BJ (cell line): ENCODE data around the gene DNAJC11. TPM values are rescaled to one million over a fixed set of nuclear protein-coding genes. Genes with fewer than 3 reads are reported as not detected.

Experiments
- CTCF ChIA-PET: fragments of 350-600 bp; formaldehyde crosslinking; extraction: SDS; loops from one replicate; lab custom pipeline; 2021; ENCODE audit warnings: antibody characterized with exemption, inconsistent platforms; lab: Yijun Ruan, JAX
- POLR2A ChIA-PET: fragments of 300-600 bp; sonication (Branson Sonifier 250); formaldehyde crosslinking; extraction: SDS; loops from one replicate; lab custom pipeline; 2021; ENCODE audit warnings: antibody characterized with exemption; lab: Charles Lee
- DNase-seq: peaks from one replicate; pipeline ENCODE4 v3.0.0-alpha.2; 2011; ENCODE audit warnings: low read depth
- H3K27me3 ChIP-seq: 2 replicates; pipeline ENCODE4 v1.6.0; 2011; ENCODE audit warnings: low read length; ENCODE audit not compliant: control insufficient read depth, insufficient read depth
- H3K36me3 ChIP-seq: 2 replicates; pipeline ENCODE4 v1.5.1; 2011; ENCODE audit warnings: low read length; ENCODE audit not compliant: control insufficient read depth, insufficient read depth
- H3K4me3 ChIP-seq: 2 replicates; pipeline ENCODE4 v1.5.1; 2011; ENCODE audit warnings: low read depth, mild to moderate bottlenecking, control low read depth, low read length
- polyA plus RNA-seq: library from polyadenylated mRNA; depleted of rRNA; stranded (reverse); fragments of >200 nt; gene quantifications from 2 replicates; pipeline ENCODE4 v1.2.3, GENCODE V29; 2011
- TF ChIP-seq, protein P1 (sequence below): IDR thresholded peaks from 2 replicates; pipeline ENCODE4 v1.5.1; 2011; ENCODE audit warnings: low read depth, mild to moderate bottlenecking, control low read depth, inconsistent platforms, low read length, moderate library complexity; ENCODE audit not compliant: insufficient read depth

The DNAJC11 gene
- polyA plus RNA-seq, 1 experiment: 36.0 TPM

- no peak overlapping the region for H3K4me3 ChIP-seq
- DNase-seq: no peak
- CTCF ChIA-PET: interaction anchor here (0.5 to 6.1 kb wide), 5 partner anchors 9 to 55 kb away, joined by 3 to 28 read pairs (median 4); no protein-coding TSS in a partner anchor
- no peaks in the 10 kb centered on the region for H3K27me3 ChIP-seq
- POLR2A ChIA-PET: no interaction called here
- TF ChIP-seq, protein P1, sequence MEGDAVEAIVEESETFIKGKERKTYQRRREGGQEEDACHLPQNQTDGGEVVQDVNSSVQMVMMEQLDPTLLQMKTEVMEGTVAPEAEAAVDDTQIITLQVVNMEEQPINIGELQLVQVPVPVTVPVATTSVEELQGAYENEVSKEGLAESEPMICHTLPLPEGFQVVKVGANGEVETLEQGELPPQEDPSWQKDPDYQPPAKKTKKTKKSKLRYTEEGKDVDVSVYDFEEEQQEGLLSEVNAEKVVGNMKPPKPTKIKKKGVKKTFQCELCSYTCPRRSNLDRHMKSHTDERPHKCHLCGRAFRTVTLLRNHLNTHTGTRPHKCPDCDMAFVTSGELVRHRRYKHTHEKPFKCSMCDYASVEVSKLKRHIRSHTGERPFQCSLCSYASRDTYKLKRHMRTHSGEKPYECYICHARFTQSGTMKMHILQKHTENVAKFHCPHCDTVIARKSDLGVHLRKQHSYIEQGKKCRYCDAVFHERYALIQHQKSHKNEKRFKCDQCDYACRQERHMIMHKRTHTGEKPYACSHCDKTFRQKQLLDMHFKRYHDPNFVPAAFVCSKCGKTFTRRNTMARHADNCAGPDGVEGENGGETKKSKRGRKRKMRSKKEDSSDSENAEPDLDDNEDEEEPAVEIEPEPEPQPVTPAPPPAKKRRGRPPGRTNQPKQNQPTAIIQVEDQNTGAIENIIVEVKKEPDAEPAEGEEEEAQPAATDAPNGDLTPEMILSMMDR: no peak
- H3K36me3 ChIP-seq: peaks cover 35% of the 10 kb centered on the region
Measured at GRCh38 chr1:6632588-6633514, 68.8 kb downstream of the DNAJC11 start.

DNA sequence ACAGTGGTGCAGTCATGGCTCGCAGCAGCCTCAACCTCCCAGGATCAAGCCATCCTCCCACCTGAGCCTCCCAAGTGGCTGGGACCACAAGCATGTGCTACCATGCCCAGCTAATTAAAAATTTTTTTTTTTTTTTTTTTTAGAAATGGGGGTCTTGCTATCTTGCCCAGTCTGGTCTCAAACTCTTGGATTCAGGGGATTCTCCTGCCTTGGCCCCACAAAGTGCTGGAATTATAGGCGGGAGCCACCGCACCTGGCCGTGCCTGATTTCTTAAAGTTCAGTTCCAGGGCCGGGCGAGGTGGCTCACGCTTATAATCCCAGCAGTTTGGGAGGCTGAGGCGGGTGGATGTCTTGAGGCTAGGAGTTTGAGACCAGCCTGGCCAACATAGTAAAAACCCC lies 70.6 kb downstream of the DNAJC11 start:
- DNase-seq: no peak
- Histone ChIP-seq H3K4me3 (no peak overlapping the region), H3K36me3 (peaks cover 37% of the 10 kb centered on the region), H3K27me3 (no peaks in the 10 kb centered on the region)
- ChIA-PET POLR2A (no interaction called here), CTCF (interaction anchor here (0.7 to 1.2 kb wide), 2 partner anchors 9 to 217 kb away, joined by 3 read pairs; no protein-coding TSS in a partner anchor)
- TF ChIP-seq, protein P1: no peak

GRCh38 chr1:6630027-6630426 lies 71.6 kb downstream of the DNAJC11 start:
- ChIA-PET CTCF (interaction anchor here (0.7 to 1.2 kb wide), 3 partner anchors 10 to 153 kb away, joined by 3 to 4 read pairs (median 3); no protein-coding TSS in a partner anchor), POLR2A (no interaction called here)
- H3K4me3 ChIP-seq: no peak overlapping the region
- H3K36me3 ChIP-seq: peaks cover 35% of the 10 kb centered on the region
- no peak for DNase-seq
- H3K27me3 ChIP-seq: no peaks in the 10 kb centered on the region
- TF ChIP-seq, protein P1: no peak

- TF ChIP-seq, protein P1: no peak
- CTCF ChIA-PET: interaction anchor here (1.1 kb wide), 1 partner anchor 16 kb away, joined by 3 read pairs; no protein-coding TSS in a partner anchor
- no peak for DNase-seq
- Histone ChIP-seq H3K36me3 (peaks cover 31% of the 10 kb centered on the region), H3K27me3 (no peaks in the 10 kb centered on the region), H3K4me3 (no peak overlapping the region)
- POLR2A ChIA-PET: interaction anchor here (0.5 kb wide), 1 partner anchor 21 kb away, joined by 9 read pairs; no protein-coding TSS in a partner anchor
Measured at GRCh38 chr1:6628971-6629479, 72.6 kb downstream of the DNAJC11 start.
